Dendritic cell treated with granulocyte-macrophage colony-stimulating factor and Interleukin-4, amounts not matched to agents 40 ng/mL and 50 ng/mL, for 4 days (primary cell): ENCODE results near the gene FADS3.

Source experiments
- H3K27ac Mint-ChIP-seq: one replicate; pipeline ENCODE4 v1.8.0; 2022; ENCODE audit warnings: mild to moderate bottlenecking, mixed read lengths
- H3K27me3 Mint-ChIP-seq: one replicate; pipeline ENCODE4 v1.8.0; 2022; ENCODE audit warnings: mild to moderate bottlenecking, mixed read lengths
- H3K36me3 Mint-ChIP-seq: one replicate; pipeline ENCODE4 v1.8.0; 2022; ENCODE audit warnings: low read depth, mixed read lengths
- H3K4me1 Mint-ChIP-seq: one replicate; pipeline ENCODE4 v1.8.0; 2022; ENCODE audit warnings: low read depth, mixed read lengths
- H3K4me3 Mint-ChIP-seq: one replicate; pipeline ENCODE4 v1.8.0; 2022; ENCODE audit warnings: mild to moderate bottlenecking, moderate library complexity, mixed read lengths
- H3K9me3 Mint-ChIP-seq: one replicate; pipeline ENCODE4 v1.8.0; 2022; ENCODE audit warnings: mixed read lengths
- intact Hi-C: fragments of 100-400 bp; cut with micrococcal nuclease; formaldehyde crosslinking; loops from one replicate; pipeline ENCODE4 v1.15.0; 2022

FADS3 gene

GRCh38 chr11:61871158-61871597 lies 20.2 kb downstream of the FADS3 start:
- Mint-ChIP-seq H3K4me1 (peaks cover 24% of the 10 kb centered on the region), H3K27ac (peak overlapping the region; percentile 35), H3K9me3 (no peaks in the 10 kb centered on the region), H3K36me3 (peaks cover 17% of the 10 kb centered on the region), H3K4me3 (no peak overlapping the region), H3K27me3 (peaks cover 23% of the 10 kb centered on the region)
- intact Hi-C loops = loop anchor here (1.0 kb wide), 2 partner anchors 211 to 237 kb away; no protein-coding TSS in a partner anchor

DNA sequence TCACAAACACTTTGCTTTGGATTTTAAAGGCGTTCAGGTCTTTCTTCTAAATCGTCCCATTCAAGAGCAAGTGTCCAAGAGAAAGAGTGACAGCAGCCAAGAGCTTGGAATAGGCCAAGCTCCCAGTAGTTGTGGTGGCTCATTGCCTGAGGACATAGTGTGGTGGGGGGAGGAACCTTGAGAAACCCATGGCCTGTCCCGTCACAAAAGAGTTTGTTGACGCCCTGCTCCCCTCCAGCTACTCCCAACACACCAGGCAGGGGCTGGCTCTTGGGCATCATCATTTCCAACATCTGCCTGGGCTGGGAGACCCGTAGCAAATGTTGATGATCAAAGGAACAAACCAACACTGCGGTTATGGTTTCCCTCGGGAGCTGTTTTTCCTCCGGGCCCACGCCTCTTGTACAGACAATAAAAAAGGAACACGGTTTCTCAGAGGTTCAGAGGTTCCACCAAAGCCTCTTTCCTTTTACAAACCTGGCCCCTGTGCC lies 20.8 kb downstream of the FADS3 start:
- no peak overlapping the region for H3K4me3 Mint-ChIP-seq
- H3K4me1 Mint-ChIP-seq = peaks cover 24% of the 10 kb centered on the region
- intact Hi-C loops = loop anchor here (1.0 kb wide), 2 partner anchors 212 to 238 kb away; no protein-coding TSS in a partner anchor

DNA sequence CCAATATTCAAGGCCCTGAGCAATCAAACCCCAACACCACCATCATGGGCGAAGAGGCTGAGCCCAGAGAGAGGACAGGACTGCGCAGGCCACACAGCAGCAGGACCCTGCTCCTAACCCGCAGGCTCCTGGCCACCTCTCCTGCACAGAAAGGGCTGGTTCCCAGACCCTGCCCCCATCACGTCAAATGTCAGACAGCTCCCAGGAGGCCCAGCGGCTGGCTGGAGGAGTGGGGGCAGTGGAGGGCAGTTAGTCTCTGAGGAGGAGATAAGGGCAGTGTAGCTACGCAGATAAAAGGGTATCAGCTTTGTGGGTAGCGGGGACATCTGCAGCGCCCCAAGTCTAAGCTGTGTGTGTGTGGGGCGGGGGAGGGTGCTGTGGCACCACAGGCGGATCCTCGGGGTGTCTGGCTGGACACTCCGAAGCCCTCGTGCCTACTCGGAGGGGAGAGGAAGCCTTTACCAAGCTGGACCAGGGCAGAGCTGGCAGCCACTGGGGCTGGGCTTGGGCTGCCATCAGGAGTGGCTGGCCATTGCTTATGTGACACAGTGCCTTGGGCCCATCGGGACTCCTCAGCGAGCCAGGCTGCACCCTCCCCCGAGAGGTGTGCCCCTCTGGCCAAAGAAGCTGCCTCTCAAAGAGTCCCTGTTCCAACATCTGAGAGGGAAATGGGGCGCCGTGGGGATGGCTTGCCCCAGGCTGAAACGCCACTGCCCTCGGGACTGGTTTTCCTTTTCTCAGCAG lies 21.5 kb downstream of the FADS3 start:
- peaks cover 30% of the 10 kb centered on the region for H3K36me3 Mint-ChIP-seq
- peak overlapping the region; percentile 35 for H3K27ac Mint-ChIP-seq
- intact Hi-C loops = no loop called here
- peaks cover 24% of the 10 kb centered on the region for H3K4me1 Mint-ChIP-seq
- no peak overlapping the region for H3K4me3 Mint-ChIP-seq
- H3K9me3 Mint-ChIP-seq = no peaks in the 10 kb centered on the region
- peaks cover 23% of the 10 kb centered on the region for H3K27me3 Mint-ChIP-seq

More for the DNA sequence above, 20.8 kb downstream of the FADS3 start:
- Mint-ChIP-seq H3K27ac (peak overlapping the region; percentile 35), H3K9me3 (no peaks in the 10 kb centered on the region), H3K27me3 (peaks cover 23% of the 10 kb centered on the region), H3K36me3 (peaks cover 23% of the 10 kb centered on the region)

GRCh38 chr11:61869429-61869707 lies 22.0 kb downstream of the FADS3 start:
- Mint-ChIP-seq H3K4me1 (peaks cover 24% of the 10 kb centered on the region), H3K9me3 (no peaks in the 10 kb centered on the region)
- intact Hi-C loops = no loop called here

GRCh38 chr11:61868571-61869428 lies 22.5 kb downstream of the FADS3 start:
- no peak overlapping the region for H3K4me3 Mint-ChIP-seq
- H3K27me3 Mint-ChIP-seq = peaks cover 19% of the 10 kb centered on the region
- H3K9me3 Mint-ChIP-seq = no peaks in the 10 kb centered on the region
- intact Hi-C loops = no loop called here
- peaks cover 39% of the 10 kb centered on the region for H3K36me3 Mint-ChIP-seq
- peak overlapping the region; percentile 26 for H3K27ac Mint-ChIP-seq
- H3K4me1 Mint-ChIP-seq = peaks cover 24% of the 10 kb centered on the region

More at GRCh38 chr11:61869429-61869707, 22.0 kb downstream of the FADS3 start:
- peak overlapping the region; percentile 26 for H3K27ac Mint-ChIP-seq
- H3K36me3 Mint-ChIP-seq = peaks cover 35% of the 10 kb centered on the region
- no peak overlapping the region for H3K4me3 Mint-ChIP-seq
- peaks cover 21% of the 10 kb centered on the region for H3K27me3 Mint-ChIP-seq

DNA sequence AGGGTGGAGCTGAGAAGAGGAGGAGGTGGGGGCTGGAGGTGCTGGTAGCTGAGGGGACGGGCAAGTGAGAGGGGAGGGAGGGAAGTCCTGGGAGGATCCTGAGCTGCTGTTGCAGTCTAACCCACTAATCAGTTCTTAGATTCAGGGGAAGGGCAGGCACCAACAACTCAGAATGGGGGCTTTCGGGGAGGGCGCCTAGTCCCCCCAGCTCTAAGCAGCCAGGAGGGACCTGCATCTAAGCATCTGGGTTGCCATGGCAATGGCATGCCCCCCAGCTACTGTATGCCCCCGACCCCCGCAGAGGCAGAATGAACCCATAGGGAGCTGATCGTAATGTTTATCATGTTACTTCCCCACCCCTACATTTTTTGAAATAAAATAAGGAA lies 24.4 kb downstream of the FADS3 start:
- peaks cover 16% of the 10 kb centered on the region for H3K27me3 Mint-ChIP-seq
- intact Hi-C loops = no loop called here
- no peaks in the 10 kb centered on the region for H3K9me3 Mint-ChIP-seq
- no peak overlapping the region for H3K27ac Mint-ChIP-seq
- peaks cover 24% of the 10 kb centered on the region for H3K4me1 Mint-ChIP-seq
- H3K4me3 Mint-ChIP-seq = no peak overlapping the region
- peaks cover 58% of the 10 kb centered on the region for H3K36me3 Mint-ChIP-seq

DNA sequence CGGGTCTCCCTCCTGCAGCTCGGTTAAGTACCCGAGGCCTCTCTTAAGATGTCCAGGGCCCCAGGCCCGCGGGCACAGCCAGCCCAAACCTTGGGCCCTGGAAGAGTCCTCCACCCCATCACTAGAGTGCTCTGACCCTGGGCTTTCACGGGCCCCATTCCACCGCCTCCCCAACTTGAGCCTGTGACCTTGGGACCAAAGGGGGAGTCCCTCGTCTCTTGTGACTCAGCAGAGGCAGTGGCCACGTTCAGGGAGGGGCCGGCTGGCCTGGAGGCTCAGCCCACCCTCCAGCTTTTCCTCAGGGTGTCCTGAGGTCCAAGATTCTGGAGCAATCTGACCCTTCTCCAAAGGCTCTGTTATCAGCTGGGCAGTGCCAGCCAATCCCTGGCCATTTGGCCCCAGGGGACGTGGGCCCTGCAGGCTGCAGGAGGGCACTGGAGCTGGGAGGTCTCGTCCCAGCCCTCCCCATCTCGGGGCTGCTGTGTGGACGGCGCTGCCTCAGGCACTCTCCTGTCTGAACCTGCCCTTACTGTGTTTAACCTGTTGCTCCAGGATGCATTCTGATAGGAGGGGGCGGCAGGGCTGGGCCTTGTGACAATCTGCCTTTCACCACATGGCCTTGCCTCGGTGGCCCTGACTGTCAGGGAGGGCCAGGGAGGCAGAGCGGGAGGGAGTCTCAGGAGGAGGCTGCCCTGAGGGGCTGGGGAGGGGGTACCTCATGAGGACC lies 25.0 kb downstream of the FADS3 start:
- H3K27me3 Mint-ChIP-seq = peaks cover 11% of the 10 kb centered on the region
- H3K4me1 Mint-ChIP-seq = peaks cover 23% of the 10 kb centered on the region
- intact Hi-C loops = no loop called here
- H3K9me3 Mint-ChIP-seq = no peaks in the 10 kb centered on the region
- no peak overlapping the region for H3K27ac Mint-ChIP-seq
- no peak overlapping the region for H3K4me3 Mint-ChIP-seq
- peaks cover 63% of the 10 kb centered on the region for H3K36me3 Mint-ChIP-seq

- H3K9me3 Mint-ChIP-seq = no peaks in the 10 kb centered on the region
- H3K4me1 Mint-ChIP-seq = peaks cover 14% of the 10 kb centered on the region
- peaks cover 76% of the 10 kb centered on the region for H3K36me3 Mint-ChIP-seq
- H3K27me3 Mint-ChIP-seq = peaks cover 3% of the 10 kb centered on the region
- H3K27ac Mint-ChIP-seq = no peak overlapping the region
- H3K4me3 Mint-ChIP-seq = no peak overlapping the region
- intact Hi-C loops = no loop called here
Observed at GRCh38 chr11:61864814-61865775, 26.2 kb downstream of the FADS3 start.

- H3K27me3 Mint-ChIP-seq = no peaks in the 10 kb centered on the region
- H3K27ac Mint-ChIP-seq = no peak overlapping the region
- no peak overlapping the region for H3K4me3 Mint-ChIP-seq
- intact Hi-C loops = no loop called here
- no peaks in the 10 kb centered on the region for H3K9me3 Mint-ChIP-seq
- H3K4me1 Mint-ChIP-seq = peaks cover 1% of the 10 kb centered on the region
- H3K36me3 Mint-ChIP-seq = peaks cover 91% of the 10 kb centered on the region
Observed at GRCh38 chr11:61863548-61864081, 27.7 kb downstream of the FADS3 start.

DNA sequence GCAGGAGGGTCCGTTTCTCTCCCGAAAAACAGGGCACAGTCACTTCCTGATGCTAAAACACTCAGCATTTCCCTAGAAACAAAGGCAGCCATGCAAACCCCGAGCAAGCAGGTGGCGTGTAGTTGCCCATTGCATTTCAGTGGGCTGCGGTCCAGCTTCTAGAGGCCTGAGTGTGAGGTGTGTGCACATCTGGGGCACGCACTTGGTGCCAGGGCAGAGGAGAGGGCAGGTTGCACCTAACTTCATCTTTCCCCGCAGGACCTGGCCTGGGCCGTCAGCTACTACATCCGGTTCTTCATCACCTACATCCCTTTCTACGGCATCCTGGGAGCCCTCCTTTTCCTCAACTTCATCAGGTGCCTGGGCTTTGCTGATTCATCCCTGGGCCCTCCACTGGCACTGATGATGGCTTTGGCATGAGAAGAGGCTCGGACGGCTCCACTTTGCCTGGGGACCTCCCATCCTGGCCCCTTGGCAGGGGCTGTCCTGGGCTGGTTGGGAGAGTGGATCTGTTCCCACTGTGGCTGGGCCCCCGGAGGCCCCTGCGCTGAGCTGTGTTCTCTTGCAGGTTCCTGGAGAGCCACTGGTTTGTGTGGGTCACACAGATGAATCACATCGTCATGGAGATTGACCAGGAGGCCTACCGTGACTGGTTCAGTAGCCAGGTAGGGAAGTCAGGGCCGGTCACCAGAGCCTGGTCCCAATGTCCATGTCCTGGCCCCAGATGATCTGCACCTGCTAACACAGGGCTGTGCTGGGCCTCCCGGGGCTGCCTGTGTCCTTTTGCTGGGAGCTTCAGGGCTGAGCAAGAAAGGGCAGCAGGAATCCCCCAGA lies 28.4 kb downstream of the FADS3 start:
- Mint-ChIP-seq H3K4me1 (no peaks in the 10 kb centered on the region), H3K27ac (no peak overlapping the region), H3K27me3 (no peaks in the 10 kb centered on the region), H3K4me3 (no peak overlapping the region), H3K9me3 (no peaks in the 10 kb centered on the region), H3K36me3 (peaks cover 98% of the 10 kb centered on the region)
- intact Hi-C loops = no loop called here

DNA sequence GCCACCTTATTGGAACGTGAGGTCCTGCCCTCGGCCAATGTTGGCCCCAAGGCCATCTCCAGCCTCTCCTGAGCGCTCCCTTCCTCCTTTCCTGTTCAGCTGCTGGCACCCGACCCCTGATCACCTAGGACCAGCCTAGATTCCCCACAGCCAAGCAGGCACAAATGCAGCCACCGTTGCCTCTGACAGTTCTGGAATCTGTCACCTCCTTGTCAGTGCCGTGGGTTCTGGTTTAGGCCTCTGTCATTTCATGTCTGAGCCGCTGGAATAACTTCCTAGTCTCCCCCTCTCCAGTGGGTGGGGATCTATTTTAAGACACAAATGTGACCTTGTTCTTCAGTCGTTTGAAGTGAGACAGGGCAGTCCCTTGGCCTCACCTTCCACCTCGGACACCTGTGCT lies 29.7 kb downstream of the FADS3 start:
- peaks cover 99% of the 10 kb centered on the region for H3K36me3 Mint-ChIP-seq
- H3K4me1 Mint-ChIP-seq = no peaks in the 10 kb centered on the region
- H3K27me3 Mint-ChIP-seq = no peaks in the 10 kb centered on the region
- intact Hi-C loops = no loop called here
- H3K9me3 Mint-ChIP-seq = no peaks in the 10 kb centered on the region
- H3K4me3 Mint-ChIP-seq = no peak overlapping the region
- no peak overlapping the region for H3K27ac Mint-ChIP-seq
